Astrocyte (in vitro differentiated cells and primary cell): ENCODE measurements around the gene COL27A1. TPM values are rescaled to one million over a fixed set of nuclear protein-coding genes. Genes with fewer than 3 reads are reported as not detected.

Experiments used
- DNase-seq: peaks from one replicate; pipeline ENCODE4 v3.0.0-alpha.2; 2010; ENCODE audit warnings: low read depth
- FAIRE-seq: peaks from 2 replicates; lab custom pipeline; 2011; peaks lifted over from hg19 to GRCh38; lab: Jason Lieb, UNC
- H2AFZ ChIP-seq: 2 replicates; pipeline ENCODE4 v1.6.0; 2012; ENCODE audit warnings: low read depth, low read length, inconsistent platforms
- H3K27ac ChIP-seq: 2 replicates; pipeline ENCODE4 v1.5.1; 2011; ENCODE audit warnings: low read depth, low read length, inconsistent platforms
- H3K27me3 ChIP-seq: 2 replicates; pipeline ENCODE4 v1.6.0; 2011; ENCODE audit warnings: low read length, inconsistent platforms; ENCODE audit not compliant: insufficient read depth
- H3K36me3 ChIP-seq: 2 replicates; pipeline ENCODE4 v1.5.1; 2011; ENCODE audit warnings: low read length, inconsistent platforms; ENCODE audit not compliant: insufficient read depth
- H3K4me1 ChIP-seq: 2 replicates; pipeline ENCODE4 v1.5.1; 2011; ENCODE audit warnings: low read length, inconsistent platforms; ENCODE audit not compliant: insufficient read depth
- H3K4me2 ChIP-seq: 2 replicates; pipeline ENCODE4 v1.6.0; 2012; ENCODE audit warnings: low read length, inconsistent platforms
- H3K4me3 ChIP-seq: 2 replicates; pipeline ENCODE4 v1.5.1; 2011; ENCODE audit warnings: low read depth, mild to moderate bottlenecking, low read length, inconsistent platforms; ENCODE audit not compliant: insufficient read depth
- H3K79me2 ChIP-seq: 2 replicates; pipeline ENCODE4 v1.6.0; 2012; ENCODE audit warnings: mild to moderate bottlenecking, low read length, inconsistent platforms; ENCODE audit not compliant: insufficient read depth
- H3K9ac ChIP-seq: 2 replicates; pipeline ENCODE4 v1.6.0; 2012; ENCODE audit warnings: mild to moderate bottlenecking, low read length, inconsistent platforms
- H3K9me3 ChIP-seq: 2 replicates; pipeline ENCODE4 v1.5.1; 2012; ENCODE audit warnings: low read depth, mild to moderate bottlenecking, low read length, inconsistent platforms; ENCODE audit not compliant: insufficient read depth
- H4K20me1 ChIP-seq: 2 replicates; pipeline ENCODE4 v1.6.0; 2012; ENCODE audit warnings: low read length, inconsistent platforms; ENCODE audit not compliant: insufficient read depth
- H3K27ac Mint-ChIP-seq: one replicate; pipeline ENCODE4 v1.8.0; 2021; ENCODE audit warnings: mild to moderate bottlenecking, mixed read lengths; ENCODE audit not compliant: unreplicated experiment
- H3K27me3 Mint-ChIP-seq: one replicate; pipeline ENCODE4 v1.8.0; 2021; ENCODE audit warnings: low read depth, mixed read lengths; ENCODE audit not compliant: unreplicated experiment
- H3K36me3 Mint-ChIP-seq: one replicate; pipeline ENCODE4 v1.8.0; 2021; ENCODE audit warnings: low read depth, mixed read lengths; ENCODE audit not compliant: unreplicated experiment
- H3K4me1 Mint-ChIP-seq: one replicate; pipeline ENCODE4 v1.8.0; 2021; ENCODE audit warnings: low read depth, mixed read lengths; ENCODE audit not compliant: unreplicated experiment
- H3K4me3 Mint-ChIP-seq: one replicate; pipeline ENCODE4 v1.8.0; 2021; ENCODE audit warnings: mild to moderate bottlenecking, moderate library complexity, mixed read lengths; ENCODE audit not compliant: unreplicated experiment
- H3K9me3 Mint-ChIP-seq: one replicate; pipeline ENCODE4 v1.8.0; 2021; ENCODE audit warnings: mild to moderate bottlenecking, mixed read lengths; ENCODE audit not compliant: unreplicated experiment
- CTCF ChIP-seq: IDR thresholded peaks from 2 replicates; pipeline ENCODE4 v1.5.1; 2011; ENCODE audit warnings: low read depth, mild to moderate bottlenecking, inconsistent platforms, low read length, moderate library complexity; ENCODE audit not compliant: insufficient read depth
- EZH2 ChIP-seq: IDR thresholded peaks from 2 replicates; pipeline ENCODE4 v1.6.1; 2012; ENCODE audit warnings: mild to moderate bottlenecking, low read length, inconsistent platforms; ENCODE audit not compliant: insufficient read depth
- total RNA-seq: library from RNA; stranded (reverse); gene quantifications from 2 replicates; pipeline ENCODE4 v1.2.1, GENCODE V29; 2021

The COL27A1 gene
- total RNA-seq, 1 donor from 2014 or later, result 31.2 TPM

GRCh38 chr9:114250235-114250568 is 94.9 kb downstream of the COL27A1 start:
- Mint-ChIP-seq H3K36me3 (peaks cover 11% of the 10 kb centered on the region), H3K4me1 (no peaks in the 10 kb centered on the region), H3K9me3 (no peaks in the 10 kb centered on the region), H3K27ac (no peak overlapping the region), H3K27me3 (peaks cover 6% of the 10 kb centered on the region), H3K4me3 (no peak overlapping the region)
- Histone ChIP-seq H3K27me3 (no peaks in the 10 kb centered on the region), H3K4me1 (peaks cover 9% of the 10 kb centered on the region), H3K27ac (no peak overlapping the region), H2AFZ (peak overlapping the region; percentile 27), H3K9ac (peak overlapping the region; percentile 27), H3K4me2 (peak overlapping the region; percentile 56), H3K9me3 (no peaks in the 10 kb centered on the region), H3K79me2 (no peaks in the 10 kb centered on the region), H3K4me3 (no peak overlapping the region), H3K36me3 (no peaks in the 10 kb centered on the region), H4K20me1 (no peaks in the 10 kb centered on the region)
- FAIRE-seq (no peak), DNase-seq (peak; percentile 78)
- TF ChIP-seq CTCF (no peak), EZH2 (no peak)

- Histone ChIP-seq H3K4me2 (peak overlapping the region; percentile 56), H3K4me1 (peaks cover 9% of the 10 kb centered on the region), H3K36me3 (no peaks in the 10 kb centered on the region), H3K9ac (peak overlapping the region; percentile 17), H4K20me1 (no peaks in the 10 kb centered on the region), H3K79me2 (no peaks in the 10 kb centered on the region), H3K4me3 (no peak overlapping the region), H3K27ac (no peak overlapping the region), H3K9me3 (no peaks in the 10 kb centered on the region), H3K27me3 (no peaks in the 10 kb centered on the region), H2AFZ (peak overlapping the region; percentile 27)
- Mint-ChIP-seq H3K9me3 (no peaks in the 10 kb centered on the region), H3K36me3 (peaks cover 11% of the 10 kb centered on the region), H3K27ac (no peak overlapping the region), H3K27me3 (peaks cover 6% of the 10 kb centered on the region), H3K4me3 (no peak overlapping the region), H3K4me1 (no peaks in the 10 kb centered on the region)
- DNase-seq (no peak), FAIRE-seq (no peak)
- TF ChIP-seq EZH2 (no peak), CTCF (no peak)
Observed at GRCh38 chr9:114250648-114251047, 95.3 kb downstream of the COL27A1 start.

GRCh38 chr9:114252394-114252793 is 97.1 kb downstream of the COL27A1 start:
- no peak overlapping the region for H3K27ac Mint-ChIP-seq
- no peak overlapping the region for H2AFZ ChIP-seq
- no peak overlapping the region for H3K4me2 ChIP-seq
- H3K4me1 Mint-ChIP-seq, result no peaks in the 10 kb centered on the region
- no peak overlapping the region for H3K27ac ChIP-seq
- no peak overlapping the region for H3K9ac ChIP-seq
- peaks cover 11% of the 10 kb centered on the region for H3K36me3 Mint-ChIP-seq
- no peak for FAIRE-seq
- no peaks in the 10 kb centered on the region for H3K27me3 ChIP-seq
- no peaks in the 10 kb centered on the region for H3K36me3 ChIP-seq
- no peak overlapping the region for H3K4me3 ChIP-seq
- H4K20me1 ChIP-seq, result no peaks in the 10 kb centered on the region
- H3K4me3 Mint-ChIP-seq, result no peak overlapping the region
- TF ChIP-seq CTCF, result no peak
- TF ChIP-seq EZH2, result no peak
- H3K4me1 ChIP-seq, result peaks cover 9% of the 10 kb centered on the region
- no peaks in the 10 kb centered on the region for H3K9me3 ChIP-seq
- no peaks in the 10 kb centered on the region for H3K79me2 ChIP-seq
- H3K27me3 Mint-ChIP-seq, result peaks cover 3% of the 10 kb centered on the region
- H3K9me3 Mint-ChIP-seq, result no peaks in the 10 kb centered on the region
- no peak for DNase-seq
